Bronchial epithelial cell (primary cell): ENCODE results near the gene PCSK9. TPM values are rescaled to one million over a fixed set of nuclear protein-coding genes. Genes with fewer than 3 reads are reported as not detected.

Experiments
- DNase-seq: peaks from one replicate; pipeline ENCODE4 v3.0.0-alpha.2; 2010; ENCODE audit warnings: low read depth
- FAIRE-seq: peaks from 2 replicates; lab custom pipeline; 2011; peaks lifted over from hg19 to GRCh38; lab: Jason Lieb, UNC
- H3K27me3 ChIP-seq: 2 replicates; pipeline ENCODE4 v1.5.1; 2011; ENCODE audit warnings: low read length; ENCODE audit not compliant: control insufficient read depth, insufficient read depth
- H3K36me3 ChIP-seq: 2 replicates; pipeline ENCODE4 v1.5.1; 2011; ENCODE audit warnings: low read length; ENCODE audit not compliant: control insufficient read depth, insufficient read depth
- H3K4me3 ChIP-seq: 2 replicates; pipeline ENCODE4 v1.5.1; 2011; ENCODE audit warnings: mild to moderate bottlenecking, low read depth, low read length, control low read depth
- total RNA-seq: library from RNA; depleted of rRNA; stranded (reverse); fragments of >200 nt; gene quantifications from 2 replicates; pipeline ENCODE4 v1.2.1, GENCODE V29; 2014
- TF ChIP-seq, protein P1 (sequence below): IDR thresholded peaks from 2 replicates; pipeline ENCODE4 v1.5.1; 2011; ENCODE audit warnings: mild to moderate bottlenecking, moderate library complexity, low read length, control low read depth, inconsistent platforms; ENCODE audit not compliant: insufficient read depth, severe bottlenecking

The PCSK9 gene
- total RNA-seq, 1 donor from 2014 or later = 11.3 TPM

DNA sequence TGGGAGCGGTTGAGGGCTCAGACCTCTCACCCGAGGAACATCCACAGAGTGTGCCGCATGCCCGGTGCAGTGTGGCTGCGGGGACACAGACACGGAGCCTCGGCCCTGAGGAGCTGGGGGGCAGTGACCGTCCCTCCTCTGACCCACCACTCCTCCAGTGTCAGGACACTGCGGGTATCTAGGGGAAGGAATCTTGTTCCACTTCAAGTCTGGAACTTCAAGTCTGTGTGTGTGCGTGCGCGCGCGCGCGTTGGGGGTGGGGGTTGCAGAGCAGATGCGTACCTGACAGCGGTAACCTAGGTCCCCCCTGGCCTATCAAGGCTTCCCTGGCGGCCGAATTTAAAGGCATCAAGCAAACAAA, 17.3 kb downstream of the PCSK9 start:
- Histone ChIP-seq H3K27me3 (no peaks in the 10 kb centered on the region), H3K4me3 (no peak overlapping the region), H3K36me3 (peaks cover 10% of the 10 kb centered on the region)
- FAIRE-seq = no peak
- TF ChIP-seq, protein P1, sequence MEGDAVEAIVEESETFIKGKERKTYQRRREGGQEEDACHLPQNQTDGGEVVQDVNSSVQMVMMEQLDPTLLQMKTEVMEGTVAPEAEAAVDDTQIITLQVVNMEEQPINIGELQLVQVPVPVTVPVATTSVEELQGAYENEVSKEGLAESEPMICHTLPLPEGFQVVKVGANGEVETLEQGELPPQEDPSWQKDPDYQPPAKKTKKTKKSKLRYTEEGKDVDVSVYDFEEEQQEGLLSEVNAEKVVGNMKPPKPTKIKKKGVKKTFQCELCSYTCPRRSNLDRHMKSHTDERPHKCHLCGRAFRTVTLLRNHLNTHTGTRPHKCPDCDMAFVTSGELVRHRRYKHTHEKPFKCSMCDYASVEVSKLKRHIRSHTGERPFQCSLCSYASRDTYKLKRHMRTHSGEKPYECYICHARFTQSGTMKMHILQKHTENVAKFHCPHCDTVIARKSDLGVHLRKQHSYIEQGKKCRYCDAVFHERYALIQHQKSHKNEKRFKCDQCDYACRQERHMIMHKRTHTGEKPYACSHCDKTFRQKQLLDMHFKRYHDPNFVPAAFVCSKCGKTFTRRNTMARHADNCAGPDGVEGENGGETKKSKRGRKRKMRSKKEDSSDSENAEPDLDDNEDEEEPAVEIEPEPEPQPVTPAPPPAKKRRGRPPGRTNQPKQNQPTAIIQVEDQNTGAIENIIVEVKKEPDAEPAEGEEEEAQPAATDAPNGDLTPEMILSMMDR = no peak
- DNase-seq = no peak

DNA sequence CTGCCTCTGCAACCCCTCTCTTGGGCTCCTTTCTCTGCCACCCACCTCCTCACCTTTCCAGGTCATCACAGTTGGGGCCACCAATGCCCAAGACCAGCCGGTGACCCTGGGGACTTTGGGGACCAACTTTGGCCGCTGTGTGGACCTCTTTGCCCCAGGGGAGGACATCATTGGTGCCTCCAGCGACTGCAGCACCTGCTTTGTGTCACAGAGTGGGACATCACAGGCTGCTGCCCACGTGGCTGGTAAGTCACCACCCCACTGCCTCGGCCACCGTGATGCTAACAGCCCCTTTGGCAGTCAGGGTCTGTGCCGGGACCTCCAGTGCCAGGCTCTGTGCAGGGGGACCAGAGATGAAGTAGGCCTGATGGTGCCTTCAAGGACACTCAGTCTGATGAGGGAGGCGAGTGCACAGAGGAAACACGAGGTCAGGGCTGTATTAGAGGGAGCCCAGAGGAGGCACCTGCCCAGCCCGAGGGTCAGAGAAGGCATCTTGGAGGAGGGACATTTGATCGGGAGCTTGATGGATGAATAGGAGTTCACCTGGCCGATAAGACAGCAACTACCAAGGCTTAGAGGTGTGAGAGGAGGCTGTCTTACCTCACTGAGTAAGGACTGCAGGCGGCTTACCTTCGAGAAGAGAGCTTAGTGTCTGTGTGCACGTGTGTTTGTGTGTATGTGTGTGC, 18.1 kb downstream of the PCSK9 start:
- peaks cover 8% of the 10 kb centered on the region for H3K36me3 ChIP-seq
- no peak for DNase-seq
- no peak overlapping the region for H3K4me3 ChIP-seq
- H3K27me3 ChIP-seq = no peaks in the 10 kb centered on the region
- TF ChIP-seq, protein P1 = no peak
- no peak for FAIRE-seq

DNA sequence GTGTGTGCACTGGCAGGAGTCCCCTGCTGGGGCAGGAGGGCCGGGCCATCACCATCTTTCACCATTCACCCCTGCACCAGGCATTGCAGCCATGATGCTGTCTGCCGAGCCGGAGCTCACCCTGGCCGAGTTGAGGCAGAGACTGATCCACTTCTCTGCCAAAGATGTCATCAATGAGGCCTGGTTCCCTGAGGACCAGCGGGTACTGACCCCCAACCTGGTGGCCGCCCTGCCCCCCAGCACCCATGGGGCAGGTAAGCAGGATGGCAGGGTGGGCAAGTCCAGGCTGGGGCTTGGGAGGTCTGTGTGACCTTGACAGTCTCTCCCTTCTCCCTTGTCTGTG, 18.6 kb downstream of the PCSK9 start:
- Histone ChIP-seq H3K27me3 (no peaks in the 10 kb centered on the region), H3K4me3 (no peak overlapping the region), H3K36me3 (peaks cover 8% of the 10 kb centered on the region)
- TF ChIP-seq, protein P1 = no peak
- DNase-seq = no peak
- FAIRE-seq = no peak

DNA sequence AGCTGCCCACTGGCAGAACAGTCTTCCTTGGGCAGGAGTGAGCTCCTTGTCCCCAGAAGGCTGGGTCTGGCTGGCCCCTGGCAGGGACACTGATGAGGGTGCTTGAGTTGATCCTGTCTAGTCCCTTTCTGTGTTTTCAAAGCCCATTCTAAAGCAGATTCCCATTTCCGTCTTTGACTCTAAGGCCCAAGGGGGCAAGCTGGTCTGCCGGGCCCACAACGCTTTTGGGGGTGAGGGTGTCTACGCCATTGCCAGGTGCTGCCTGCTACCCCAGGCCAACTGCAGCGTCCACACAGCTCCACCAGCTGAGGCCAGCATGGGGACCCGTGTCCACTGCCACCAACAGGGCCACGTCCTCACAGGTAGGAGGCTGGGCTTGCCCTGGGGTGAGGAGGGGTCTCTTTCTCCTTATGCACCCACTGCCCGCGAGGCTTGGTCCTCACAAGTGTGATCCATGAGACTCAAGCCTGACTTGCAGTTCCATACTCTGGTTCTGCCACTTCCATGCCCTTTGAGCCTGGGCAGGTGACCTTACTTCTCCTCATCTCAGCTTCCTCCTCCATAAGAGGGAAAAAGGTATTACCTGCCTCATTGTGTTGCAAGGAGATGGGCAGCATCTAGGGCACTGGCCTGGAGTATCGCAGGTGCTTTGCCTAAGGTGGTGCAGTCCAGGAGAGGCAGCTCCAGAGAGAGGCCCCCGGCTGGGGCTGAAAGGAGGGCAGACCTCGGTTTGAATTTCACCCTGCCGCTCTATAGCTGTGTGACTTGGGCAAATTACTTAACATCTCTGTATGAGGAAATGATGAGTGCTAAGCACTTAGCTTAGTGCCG, 20.2 kb downstream of the PCSK9 start:
- TF ChIP-seq, protein P1 = no peak
- no peak for DNase-seq
- Histone ChIP-seq H3K4me3 (no peak overlapping the region), H3K36me3 (peaks cover 6% of the 10 kb centered on the region), H3K27me3 (no peaks in the 10 kb centered on the region)
- FAIRE-seq = no peak

DNA sequence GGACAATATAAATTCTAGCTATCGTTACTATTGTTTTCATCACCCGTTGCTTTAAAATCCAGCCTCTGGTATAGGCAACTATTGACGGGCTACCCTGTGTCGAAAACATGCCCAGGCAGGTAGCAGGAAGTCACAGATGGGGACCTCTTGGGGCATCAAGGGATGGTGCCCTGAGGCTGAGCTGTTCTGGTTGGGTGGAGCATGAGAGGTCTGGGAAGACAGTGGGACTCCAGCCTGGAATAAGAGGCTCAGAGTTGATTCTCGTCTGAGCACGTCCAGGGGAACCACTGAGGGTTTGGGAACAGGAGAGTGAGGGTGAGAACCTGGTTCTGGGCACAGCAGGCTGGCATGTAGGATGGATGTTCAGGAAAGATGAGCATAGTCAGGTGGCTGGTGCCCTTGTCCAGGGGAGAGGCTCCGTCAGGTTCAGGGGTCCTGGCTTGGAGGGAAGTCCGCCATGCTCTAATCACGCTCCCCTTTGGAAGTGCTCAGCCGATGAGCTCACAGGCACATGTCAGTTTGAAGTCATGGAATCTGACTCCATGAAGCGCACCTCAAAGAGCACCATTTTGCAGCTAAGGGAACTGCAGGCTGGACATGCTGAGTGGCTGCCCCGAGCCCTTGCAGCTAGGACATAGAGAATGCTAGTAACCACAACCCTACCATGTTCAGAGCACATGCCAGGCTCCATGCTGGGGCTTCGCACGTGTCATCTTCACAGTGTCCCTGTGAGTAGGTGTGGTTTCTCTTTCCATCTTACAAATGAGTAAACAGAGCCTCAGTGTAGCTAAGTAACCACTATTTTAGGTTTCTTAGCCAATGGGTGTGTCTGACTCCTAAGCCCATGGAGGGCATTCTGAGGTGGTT, 21.0 kb downstream of the PCSK9 start:
- Histone ChIP-seq H3K27me3 (no peaks in the 10 kb centered on the region), H3K36me3 (peaks cover 6% of the 10 kb centered on the region), H3K4me3 (no peak overlapping the region)
- DNase-seq (peak; percentile 40), FAIRE-seq (peak; percentile 66)
- TF ChIP-seq, protein P1 = no peak
